CD14-positive monocyte (primary cell): ENCODE data around the gene KDM4C. TPM values are rescaled to one million over a fixed set of nuclear protein-coding genes. Genes with fewer than 3 reads are reported as not detected.

Source experiments
- DNase-seq, 3 donors: peaks; one replicate each; pipeline ENCODE4 v3.0.0-alpha.2; 2011 to 2022
- H2AFZ ChIP-seq: 2 replicates; pipeline ENCODE4 v1.6.0; 2012; ENCODE audit warnings: mild to moderate bottlenecking, low read depth, low read length, inconsistent platforms; ENCODE audit not compliant: insufficient read depth, poor library complexity, severe bottlenecking
- H3K27ac ChIP-seq, 2 donors: 1 replicate in 1 of 2; 2 replicates in 1 of 2; pipeline ENCODE4 v1.5.1; 2012 to 2013; ENCODE audit warnings: low read length in 2 of 2, control low read depth in 1 of 2, inconsistent platforms in 1 of 2, low read depth in 1 of 2, mild to moderate bottlenecking in 1 of 2
- H3K27me3 ChIP-seq, 2 donors: one replicate each; pipeline versions ENCODE4 v1.6.0 to v1.6.1; 2011 to 2013; ENCODE audit warnings: low read length in 2 of 2; ENCODE audit not compliant: control insufficient read depth in 2 of 2, insufficient read depth in 2 of 2
- H3K36me3 ChIP-seq, 2 donors: replicated peaks in 1 of 2; 1 replicate in 1 of 2; 2 replicates in 1 of 2; pipeline versions ENCODE4 v1.5.1 to v1.6.1; 2012 to 2013; ENCODE audit warnings: low read length in 2 of 2, control low read depth in 1 of 2, inconsistent platforms in 1 of 2, mild to moderate bottlenecking in 1 of 2; ENCODE audit not compliant: insufficient read depth in 2 of 2, control insufficient read depth in 1 of 2
- H3K4me1 ChIP-seq, 2 donors: 1 replicate in 1 of 2; 2 replicates in 1 of 2; pipeline versions ENCODE4 v1.5.1 to v1.6.1; 2012 to 2013; ENCODE audit warnings: low read length in 2 of 2, control low read depth in 1 of 2, inconsistent platforms in 1 of 2, mild to moderate bottlenecking in 1 of 2, moderate library complexity in 1 of 2; ENCODE audit not compliant: insufficient read depth in 2 of 2, control insufficient read depth in 1 of 2
- H3K4me2 ChIP-seq: replicated peaks from 2 replicates; pipeline ENCODE3; 2012; ENCODE audit warnings: low read length, moderate library complexity, mild to moderate bottlenecking; ENCODE audit not compliant: poor library complexity, severe bottlenecking; ENCODE audit errors: extremely low read depth
- H3K4me3 ChIP-seq, 3 experiments: fragments of 200-600 bp in 1 of 3; sonication (generic) in 1 of 3; replicated peaks in 1 of 3; 1 replicate in 2 of 3; 2 replicates in 1 of 3; pipeline ENCODE4 v1.5.1; 2011 to 2013; ENCODE audit warnings: low read length in 3 of 3, mild to moderate bottlenecking in 3 of 3, control low read depth in 2 of 3, low read depth in 2 of 3, inconsistent platforms in 1 of 3, moderate library complexity in 1 of 3
- H3K79me2 ChIP-seq: 2 replicates; pipeline ENCODE4 v1.6.0; 2012; ENCODE audit warnings: mild to moderate bottlenecking, control low read depth, inconsistent platforms, low read length, moderate library complexity; ENCODE audit not compliant: insufficient read depth
- H3K9ac ChIP-seq: 2 replicates; pipeline ENCODE4 v1.6.0; 2017; ENCODE audit warnings: low read length, mild to moderate bottlenecking; ENCODE audit not compliant: insufficient read depth, poor library complexity, severe bottlenecking
- H3K9me3 ChIP-seq, 2 donors: replicated peaks in 1 of 2; 1 replicate in 1 of 2; 2 replicates in 1 of 2; pipeline versions ENCODE4 v1.5.1 to v1.6.1; 2012 to 2013; ENCODE audit warnings: low read length in 2 of 2, control low read depth in 1 of 2; ENCODE audit not compliant: control insufficient read depth in 1 of 2, insufficient read depth in 1 of 2
- H4K20me1 ChIP-seq: 2 replicates; pipeline ENCODE4 v1.6.0; 2012; ENCODE audit warnings: mild to moderate bottlenecking, low read length, control low read depth, moderate library complexity; ENCODE audit not compliant: insufficient read depth
- H3K27ac Mint-ChIP-seq, 7 donors: one replicate each; pipeline ENCODE4 v1.8.0; 2020; ENCODE audit warnings: mild to moderate bottlenecking in 7 of 7, mixed read lengths in 7 of 7, moderate library complexity in 6 of 7, inconsistent platforms in 2 of 7
- H3K27me3 Mint-ChIP-seq, 3 donors: one replicate each; pipeline ENCODE4 v1.8.0; 2021 to 2022; ENCODE audit warnings: low read depth in 3 of 3, mild to moderate bottlenecking in 3 of 3, mixed read lengths in 3 of 3, moderate library complexity in 3 of 3, inconsistent platforms in 1 of 3
- H3K36me3 Mint-ChIP-seq, 2 donors: one replicate each; pipeline ENCODE4 v1.8.0; 2020; ENCODE audit warnings: mixed read lengths in 2 of 2, inconsistent platforms in 1 of 2, mild to moderate bottlenecking in 1 of 2
- H3K4me1 Mint-ChIP-seq: one replicate; pipeline ENCODE4 v1.8.0; 2020; ENCODE audit warnings: mild to moderate bottlenecking, mixed read lengths
- H3K4me3 Mint-ChIP-seq, 2 donors: one replicate each; pipeline ENCODE4 v1.8.0; 2020; ENCODE audit warnings: mild to moderate bottlenecking in 2 of 2, mixed read lengths in 2 of 2, moderate library complexity in 1 of 2
- H3K9me3 Mint-ChIP-seq, 7 donors: one replicate each; pipeline ENCODE4 v1.8.0; 2020 to 2022; ENCODE audit warnings: mixed read lengths in 7 of 7, mild to moderate bottlenecking in 6 of 7, moderate library complexity in 6 of 7, inconsistent platforms in 2 of 7
- CTCF ChIP-seq: fragments of 200-600 bp; IDR thresholded peaks from one replicate; pipeline ENCODE4 v1.8.0; 2022; ENCODE audit warnings: antibody characterized with exemption, mild to moderate bottlenecking
- WGBS: methylation state at CpG from one replicate; pipeline ENCODE4 v1.1.5; 2013; ENCODE audit warnings: missing lambda C conversion rate; ENCODE audit not compliant: insufficient coverage; 5-methylcytosine and 5-hydroxymethylcytosine counted together
- intact Hi-C, 2 donors: fragments of 100-400 bp; cut with micrococcal nuclease; formaldehyde crosslinking; loops; one replicate each; pipeline versions ENCODE4 v1.15.0 to v1.15.1; 2023
- polyA plus RNA-seq, 3 donors: library from polyadenylated mRNA; depleted of rRNA in 1 of 3; unstranded in 2 of 3; stranded (reverse) in 1 of 3; fragments of 300-500 nt in 2 of 3; fragments of >200 nt in 1 of 3; fragmentation: Illumina TruSeq in 2 of 3; gene quantifications; 1 replicate in 2 of 3; 2 replicates in 1 of 3; pipeline ENCODE4 v1.2.3, GENCODE V29; 2012 to 2021

The KDM4C gene
- polyA plus RNA-seq, 3 donors = 15.2 to 36.2 (median 17.1) TPM

GRCh38 chr9:6711403-6711802, 46.4 kb upstream of the KDM4C start:
- 100% methylated on average over 2 of the region's 3 CpGs for WGBS
- H3K27me3 Mint-ChIP-seq = peaks cover 0 to 8% (median 5%) of the 10 kb centered on the region in 3 donors
- peaks cover 22% of the 10 kb centered on the region for H3K4me1 Mint-ChIP-seq
- H3K9me3 Mint-ChIP-seq = peaks cover 0 to 4% (median 2%) of the 10 kb centered on the region in 7 donors
- no peak overlapping the region for H3K27ac Mint-ChIP-seq
- no peak overlapping the region for H3K4me3 Mint-ChIP-seq
- Histone ChIP-seq H3K4me2 (no peak overlapping the region), H3K27me3 (no peaks in the 10 kb centered on the region), H3K9me3 (peaks cover 0 to 3% of the 10 kb centered on the region in 2 donors), H3K79me2 (no peaks in the 10 kb centered on the region), H3K9ac (no peak overlapping the region), H3K36me3 (no peaks in the 10 kb centered on the region), H4K20me1 (no peaks in the 10 kb centered on the region), H2AFZ (no peak overlapping the region), H3K27ac (no peak overlapping the region), H3K4me3 (no peak overlapping the region), H3K4me1 (peaks cover 10 to 27% of the 10 kb centered on the region in 2 donors)
- H3K36me3 Mint-ChIP-seq = no peaks in the 10 kb centered on the region
- no peak for TF ChIP-seq CTCF
- no peak for DNase-seq
- intact Hi-C loops = loop anchor here in 1 of 2 donors (1.0 kb wide), 1 partner anchor 11 kb away; no protein-coding TSS in a partner anchor

- H2AFZ ChIP-seq = no peak overlapping the region
- peaks cover 0 to 4% (median 2%) of the 10 kb centered on the region in 7 donors for H3K9me3 Mint-ChIP-seq
- H3K27ac ChIP-seq = no peak overlapping the region
- intact Hi-C loops = no loop called here
- no peaks in the 10 kb centered on the region for H3K36me3 ChIP-seq
- H4K20me1 ChIP-seq = no peaks in the 10 kb centered on the region
- DNase-seq = no peak
- no peaks in the 10 kb centered on the region for H3K36me3 Mint-ChIP-seq
- H3K4me1 ChIP-seq = peaks cover 14 to 31% of the 10 kb centered on the region in 2 donors
- H3K4me2 ChIP-seq = no peak overlapping the region
- peaks cover 0 to 3% of the 10 kb centered on the region in 2 donors for H3K9me3 ChIP-seq
- peaks cover 25% of the 10 kb centered on the region for H3K4me1 Mint-ChIP-seq
- no CpG with 5 or more reads among the region's 3 CpGs for WGBS
- no peak overlapping the region for H3K4me3 ChIP-seq
- H3K79me2 ChIP-seq = no peaks in the 10 kb centered on the region
- no peak overlapping the region for H3K4me3 Mint-ChIP-seq
- H3K27me3 Mint-ChIP-seq = peaks cover 0 to 11% (median 6%) of the 10 kb centered on the region in 3 donors
- no peak overlapping the region for H3K9ac ChIP-seq
- no peak overlapping the region for H3K27ac Mint-ChIP-seq
- no peaks in the 10 kb centered on the region for H3K27me3 ChIP-seq
- no peak for TF ChIP-seq CTCF
Measured at GRCh38 chr9:6712041-6712440, 45.7 kb upstream of the KDM4C start.
